NCI-H524 treated with DMSO at 0.1 percent for 48 hours (cell line): Measurements from ENCODE around the gene SLC5A5.
"Not testable (repeated sequence)": the region's sequence is repeated elsewhere in the genome, so short reads cannot be mapped to it uniquely, and the experiment has no call there.

ENCODE experiments used
- DNase-seq: peaks from one replicate; lab custom pipeline; 2025; lab: John Stamatoyannopoulos, UW

The SLC5A5 gene

GRCh38 chr19:17871032-17871877 is 490 bp upstream of the SLC5A5 start:
- no peak for DNase-seq

- DNase-seq = no peak
These were observed 681 bp downstream of the SLC5A5 start for GRCh38 chr19:17872251-17873001.

DNA sequence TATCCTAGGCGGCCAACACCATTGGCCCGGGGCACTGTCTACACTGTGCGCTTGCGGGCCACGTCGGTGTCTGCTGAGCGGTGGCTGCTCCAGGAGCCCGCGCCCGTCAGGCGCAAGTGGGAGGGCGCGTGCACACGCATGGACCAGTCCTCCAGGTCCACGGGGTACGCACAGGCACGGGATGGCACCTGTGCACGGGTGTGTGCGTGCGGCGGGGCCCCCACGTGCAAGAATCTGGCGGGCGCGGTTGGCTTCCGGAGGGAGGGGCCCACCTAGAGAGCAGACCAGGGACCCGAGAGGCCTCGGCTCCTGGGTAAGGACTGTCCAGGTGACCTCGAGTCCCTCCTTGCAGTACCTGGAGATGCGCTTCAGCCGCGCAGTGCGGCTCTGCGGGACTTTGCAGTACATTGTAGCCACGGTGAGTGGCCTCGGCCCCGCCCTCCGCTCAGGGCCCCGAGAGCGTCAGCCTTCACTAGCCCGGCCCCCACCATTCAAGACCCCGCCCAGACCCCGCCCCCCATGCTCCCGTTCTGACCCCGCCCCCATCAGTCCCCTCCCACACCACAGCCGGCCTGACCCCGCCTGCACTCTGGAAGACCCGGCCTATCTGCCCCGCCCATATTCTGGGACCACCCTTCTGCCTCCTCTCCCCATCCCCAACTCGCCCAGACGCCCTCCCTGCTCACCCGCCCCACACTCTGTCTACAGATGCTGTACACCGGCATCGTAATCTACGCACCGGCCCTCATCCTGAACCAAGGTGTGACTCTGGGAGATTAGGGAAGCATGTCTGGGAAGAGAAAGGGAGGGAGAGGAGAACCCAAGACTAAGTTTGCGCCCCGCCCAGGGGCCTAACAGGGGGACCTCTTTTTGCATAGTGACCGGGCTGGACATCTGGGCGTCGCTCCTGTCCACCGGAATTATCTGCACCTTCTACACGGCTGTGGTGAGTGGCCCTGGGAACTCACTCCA is 2.3 kb downstream of the SLC5A5 start:
- DNase-seq = no peak

GRCh38 chr19:17874758-17875135 is 3.0 kb downstream of the SLC5A5 start:
- no peak for DNase-seq

DNA sequence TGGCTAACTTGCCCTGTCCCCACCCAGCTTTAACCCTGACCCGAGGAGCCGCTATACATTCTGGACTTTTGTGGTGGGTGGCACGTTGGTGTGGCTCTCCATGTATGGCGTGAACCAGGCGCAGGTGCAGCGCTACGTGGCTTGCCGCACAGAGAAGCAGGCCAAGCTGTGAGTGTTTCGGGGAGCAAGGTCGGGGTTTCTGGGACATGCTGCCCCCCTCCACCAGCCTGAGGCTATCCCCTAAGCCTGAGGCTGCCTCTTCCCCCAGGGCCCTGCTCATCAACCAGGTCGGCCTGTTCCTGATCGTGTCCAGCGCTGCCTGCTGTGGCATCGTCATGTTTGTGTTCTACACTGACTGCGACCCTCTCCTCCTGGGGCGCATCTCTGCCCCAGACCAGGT is 6.0 kb downstream of the SLC5A5 start:
- DNase-seq = no peak

DNA sequence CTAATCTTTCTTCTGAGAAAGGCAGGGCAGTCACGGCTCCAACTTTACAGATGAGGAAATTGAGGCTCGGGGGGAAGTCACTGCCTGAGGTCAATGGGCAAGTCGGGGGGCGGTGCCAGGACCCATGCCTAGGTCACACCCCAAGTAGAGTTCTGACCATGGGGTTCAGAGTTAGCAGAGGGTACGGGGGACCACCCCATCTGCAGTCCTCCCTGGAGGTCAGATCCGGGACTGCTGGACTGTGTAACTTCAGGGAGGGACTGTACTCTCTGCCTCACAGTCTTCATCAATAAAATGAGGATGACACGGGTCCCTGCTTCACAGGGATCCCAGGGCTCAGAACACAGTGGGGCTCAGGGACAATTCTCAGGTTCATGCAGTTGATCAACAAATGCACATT is 7.7 kb downstream of the SLC5A5 start:
- no peak for DNase-seq

DNA sequence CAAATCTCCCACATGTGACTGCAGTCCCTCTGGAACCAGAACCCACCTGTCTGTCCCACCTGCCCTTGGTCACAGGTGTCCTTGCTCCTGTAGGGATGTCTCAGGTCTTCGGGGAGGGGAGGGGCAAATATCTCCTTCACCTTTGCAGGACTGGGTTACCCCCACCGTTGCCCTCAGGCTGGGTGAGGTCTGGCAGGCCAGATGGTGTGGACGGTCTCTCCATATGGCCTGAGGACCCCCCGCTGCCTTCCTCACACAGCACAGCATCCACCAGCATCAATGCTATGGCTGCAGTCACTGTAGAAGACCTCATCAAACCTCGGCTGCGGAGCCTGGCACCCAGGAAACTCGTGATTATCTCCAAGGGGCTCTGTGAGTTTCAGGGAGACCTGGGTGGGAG is 10.0 kb downstream of the SLC5A5 start:
- no peak for DNase-seq

- DNase-seq = no peak
These were observed 12.1 kb downstream of the SLC5A5 start for GRCh38 chr19:17883627-17884410.

GRCh38 chr19:17886515-17886914 is 14.8 kb downstream of the SLC5A5 start:
- DNase-seq = no peak

- not testable (repeated sequence) for DNase-seq
These were observed 15.5 kb downstream of the SLC5A5 start for GRCh38 chr19:17887221-17887620.

GRCh38 chr19:17888260-17888659 is 16.5 kb downstream of the SLC5A5 start:
- no peak for DNase-seq

GRCh38 chr19:17889609-17890214 is 18.0 kb downstream of the SLC5A5 start:
- no peak for DNase-seq

DNA sequence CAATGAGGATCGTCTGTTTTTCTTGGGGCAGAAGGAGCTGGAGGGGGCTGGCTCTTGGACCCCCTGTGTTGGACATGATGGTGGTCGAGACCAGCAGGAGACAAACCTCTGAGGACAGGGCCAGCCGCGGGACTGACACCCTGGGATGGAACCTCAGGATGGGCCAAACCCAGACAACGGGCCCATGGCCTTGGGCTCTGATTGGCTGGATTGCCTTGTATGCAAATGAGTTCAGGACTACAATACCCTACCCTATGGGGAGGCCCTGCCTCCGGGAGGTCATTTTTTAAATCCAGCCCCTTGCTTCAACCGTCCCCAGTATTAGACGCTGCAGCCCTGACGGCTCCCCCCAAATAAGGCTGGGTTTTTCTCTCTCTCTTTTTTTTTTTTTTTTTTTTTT is 22.0 kb downstream of the SLC5A5 start:
- no peak for DNase-seq

DNA sequence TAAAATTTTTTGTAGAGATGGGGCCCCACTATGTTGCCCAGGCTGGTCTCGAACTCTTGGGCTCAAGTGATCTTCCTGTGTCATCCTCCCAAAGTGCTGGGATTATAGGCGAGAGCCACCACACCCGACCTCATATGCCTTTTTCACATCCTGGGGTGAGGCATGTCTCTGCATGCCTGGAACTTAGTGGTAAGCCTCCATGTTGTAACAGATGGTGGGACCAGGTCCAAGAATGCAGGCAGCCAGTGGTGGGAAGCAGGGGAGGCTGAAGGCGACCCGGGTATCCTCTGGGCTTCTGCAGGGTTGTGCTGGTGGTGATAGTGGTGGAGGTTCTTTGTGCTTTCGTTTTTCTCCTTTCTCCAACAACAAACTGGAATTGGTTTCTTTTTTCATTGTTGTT is 31.0 kb downstream of the SLC5A5 start:
- DNase-seq = peak; percentile 79

GRCh38 chr19:17908244-17908643 is 36.5 kb downstream of the SLC5A5 start:
- no peak for DNase-seq

DNA sequence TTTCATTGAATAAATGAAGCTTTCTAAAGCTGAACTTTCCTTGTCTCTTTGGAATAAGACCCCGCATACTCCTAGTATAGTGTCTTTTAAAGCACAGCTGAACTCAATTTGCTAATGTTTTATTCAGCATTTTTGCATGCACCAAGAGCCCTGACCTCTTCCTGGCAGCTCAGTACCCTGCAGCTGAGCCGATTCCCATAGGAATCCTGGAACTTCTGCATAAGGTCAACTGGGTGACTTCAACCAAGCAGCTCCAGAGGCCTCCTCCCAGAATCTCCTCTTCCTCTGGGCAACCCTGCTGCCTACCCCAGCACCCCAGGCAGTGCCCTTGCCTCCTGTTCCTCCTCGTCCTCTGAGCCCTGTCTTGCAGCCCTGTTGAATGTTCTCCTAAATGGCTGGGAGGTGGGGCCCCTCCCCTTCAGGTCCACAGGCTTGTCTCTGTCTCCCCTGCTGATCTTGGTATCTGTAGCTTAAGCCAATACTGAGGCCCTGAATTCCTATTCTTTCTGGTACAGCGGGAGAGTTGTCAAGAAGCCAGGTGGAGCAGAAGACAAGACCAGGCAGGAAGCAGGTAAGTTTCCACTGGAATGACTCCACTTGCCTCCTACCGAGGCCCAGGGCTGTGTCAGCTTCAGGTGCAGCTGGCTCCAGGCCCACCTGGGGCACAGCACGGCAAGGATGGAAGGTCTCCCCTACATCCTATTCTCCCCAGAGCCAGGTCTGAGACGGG is 37.4 kb downstream of the SLC5A5 start:
- no peak for DNase-seq

GRCh38 chr19:17910791-17911360 is 39.1 kb downstream of the SLC5A5 start:
- DNase-seq = no peak

DNA sequence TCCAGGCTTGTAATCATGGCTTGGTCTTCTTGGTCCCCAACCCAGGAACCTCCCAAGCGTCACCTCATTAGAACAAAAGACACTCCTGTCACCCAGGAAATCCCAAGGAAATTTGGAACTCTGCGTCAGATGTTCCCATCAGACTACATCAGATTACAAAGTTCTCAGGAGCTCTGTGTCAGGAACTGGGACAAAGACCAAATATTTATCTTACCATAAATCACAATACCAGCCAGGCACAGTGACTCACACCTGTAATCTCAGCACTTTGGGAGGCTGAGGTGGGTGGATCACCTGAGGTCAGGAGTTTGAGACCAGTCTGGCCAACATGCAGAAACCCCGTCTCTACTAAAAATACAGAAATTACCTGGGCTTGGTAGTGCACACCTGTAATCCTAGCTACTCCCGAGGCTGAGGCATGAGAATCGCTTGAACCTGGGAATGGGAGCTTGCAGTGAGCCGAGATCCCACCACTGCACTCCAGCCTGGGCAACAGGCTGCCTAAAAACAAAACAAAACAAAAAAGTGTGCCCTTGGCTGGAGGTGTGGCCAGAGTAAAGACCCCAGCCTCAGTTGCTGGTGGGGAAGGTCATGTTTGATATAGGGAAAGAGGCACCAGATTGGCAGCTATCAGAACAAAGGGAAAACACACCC is 44.3 kb downstream of the SLC5A5 start:
- DNase-seq = no peak

GRCh38 chr19:17918151-17918550 is 46.4 kb downstream of the SLC5A5 start:
- not testable (repeated sequence) for DNase-seq
